HEK293 (cell line): ENCODE results near the gene GJA3.

Experiments used
- CTCF ChIA-PET: fragments of 350-600 bp; formaldehyde crosslinking; extraction: SDS; loops from one replicate; lab custom pipeline; 2021; ENCODE audit warnings: antibody characterized with exemption; lab: Yijun Ruan, JAX
- POLR2A ChIA-PET: fragments of 300-600 bp; formaldehyde crosslinking; extraction: SDS; loops from one replicate; lab custom pipeline; 2020; ENCODE audit warnings: antibody characterized with exemption, inconsistent platforms; lab: Yijun Ruan, JAX
- H3K27ac ChIP-seq: fragments of 200-500 bp; sonication (Bioruptor generic); 2 replicates; pipeline ENCODE4 v1.5.1; 2014; ENCODE audit warnings: low read depth, low read length, control low read depth, inconsistent platforms; ENCODE audit errors: extremely low read depth
- H3K36me3 ChIP-seq, 2 experiments: fragments of 200-500 bp in 1 of 2; sonication (Bioruptor generic) in 1 of 2; 1 replicate in 1 of 2; 2 replicates in 1 of 2; pipeline ENCODE4 v1.5.1; 2014 to 2017; ENCODE audit warnings: inconsistent platforms in 2 of 2, low read length in 2 of 2; ENCODE audit not compliant: control insufficient read depth in 2 of 2, insufficient read depth in 1 of 2
- H3K4me1 ChIP-seq: fragments of 200-500 bp; sonication (Bioruptor generic); 2 replicates; pipeline ENCODE4 v1.5.1; 2014; ENCODE audit warnings: mild to moderate bottlenecking, low read length, inconsistent platforms; ENCODE audit not compliant: control insufficient read depth, insufficient read depth
- H3K4me3 ChIP-seq: 2 replicates; pipeline ENCODE4 v1.5.1; 2011; ENCODE audit warnings: low read depth, mild to moderate bottlenecking, control low read depth, low read length, moderate library complexity
- H3K9me3 ChIP-seq: fragments of 200-500 bp; sonication (Bioruptor generic); 2 replicates; pipeline ENCODE4 v1.5.1; 2014; ENCODE audit warnings: low read depth, low read length, inconsistent platforms; ENCODE audit not compliant: control insufficient read depth, insufficient read depth
- BCL11B ChIP-seq: fragments of 450-650 bp; formaldehyde crosslinking; IDR thresholded peaks from 2 replicates; pipeline ENCODE4 v1.5.1; 2016; ENCODE audit warnings: low read depth, missing biosample characterization, missing genetic modification characterization
- EGR2 ChIP-seq: fragments of 450-650 bp; formaldehyde crosslinking; IDR thresholded peaks from 2 replicates; pipeline ENCODE4 v1.5.1; 2016; ENCODE audit warnings: low read depth, missing biosample characterization, missing genetic modification characterization
- OVOL3 ChIP-seq: fragments of 450-650 bp; formaldehyde crosslinking; IDR thresholded peaks from 2 replicates; pipeline ENCODE4 v1.5.1; 2016; ENCODE audit warnings: missing biosample characterization, missing genetic modification characterization
- REPIN1 ChIP-seq: fragments of 450-650 bp; formaldehyde crosslinking; IDR thresholded peaks from 2 replicates; pipeline ENCODE4 v1.5.1; 2017; ENCODE audit warnings: missing biosample characterization, missing genetic modification characterization, low read depth
- SP7 ChIP-seq: fragments of 450-650 bp; formaldehyde crosslinking; IDR thresholded peaks from 2 replicates; pipeline ENCODE4 v1.5.1; 2016; ENCODE audit warnings: missing biosample characterization, missing genetic modification characterization
- ZBTB48 ChIP-seq: fragments of 450-650 bp; formaldehyde crosslinking; IDR thresholded peaks from 2 replicates; pipeline ENCODE4 v1.5.1; 2016; ENCODE audit warnings: missing biosample characterization, missing genetic modification characterization
- ZFP3 ChIP-seq: fragments of 450-650 bp; formaldehyde crosslinking; IDR thresholded peaks from 2 replicates; pipeline ENCODE4 v1.5.1; 2016; ENCODE audit warnings: low read depth, missing biosample characterization, missing genetic modification characterization
- ZNF132 ChIP-seq: fragments of 450-650 bp; formaldehyde crosslinking; IDR thresholded peaks from 2 replicates; pipeline ENCODE4 v1.5.1; 2017; ENCODE audit warnings: missing biosample characterization, missing genetic modification characterization, borderline replicate concordance
- ZNF24 ChIP-seq: fragments of 450-650 bp; formaldehyde crosslinking; IDR thresholded peaks from 2 replicates; pipeline ENCODE4 v1.5.1; 2016; ENCODE audit warnings: missing biosample characterization, missing genetic modification characterization
- ZNF248 ChIP-seq: fragments of 450-650 bp; formaldehyde crosslinking; IDR thresholded peaks from 2 replicates; pipeline ENCODE4 v1.5.1; 2017; ENCODE audit warnings: missing biosample characterization, missing genetic modification characterization
- ZNF335 ChIP-seq: fragments of 450-650 bp; formaldehyde crosslinking; conservative IDR thresholded peaks from 2 replicates; pipeline ENCODE4 v1.5.1; 2016; ENCODE audit warnings: missing biosample characterization, missing genetic modification characterization
- ZNF48 ChIP-seq: fragments of 450-650 bp; formaldehyde crosslinking; IDR thresholded peaks from 2 replicates; pipeline ENCODE4 v1.5.1; 2016; ENCODE audit warnings: missing biosample characterization, missing genetic modification characterization
- ZNF530 ChIP-seq: fragments of 450-650 bp; formaldehyde crosslinking; IDR thresholded peaks from 2 replicates; pipeline ENCODE4 v1.5.1; 2016; ENCODE audit warnings: low read depth, missing biosample characterization, missing genetic modification characterization
- ZNF548 ChIP-seq: fragments of 450-650 bp; formaldehyde crosslinking; IDR thresholded peaks from 2 replicates; pipeline ENCODE4 v1.5.1; 2016; ENCODE audit warnings: missing biosample characterization, missing genetic modification characterization
- ZNF747 ChIP-seq: fragments of 450-650 bp; formaldehyde crosslinking; IDR thresholded peaks from 2 replicates; pipeline ENCODE4 v1.5.1; 2016; ENCODE audit warnings: missing biosample characterization, missing genetic modification characterization
- ZNF777 ChIP-seq: fragments of 450-650 bp; formaldehyde crosslinking; IDR thresholded peaks from 2 replicates; pipeline ENCODE4 v1.5.1; 2017; ENCODE audit warnings: missing biosample characterization, missing genetic modification characterization, borderline replicate concordance
- TF ChIP-seq, protein P1 (sequence below): fragments of 450-650 bp; formaldehyde crosslinking; IDR thresholded peaks from 2 replicates; pipeline ENCODE4 v1.5.1; 2016; ENCODE audit warnings: missing biosample characterization, missing genetic modification characterization
- TF ChIP-seq, protein P2 (sequence below): fragments of 450-650 bp; formaldehyde crosslinking; IDR thresholded peaks from 2 replicates; pipeline ENCODE4; 2016; ENCODE audit warnings: missing biosample characterization, missing genetic modification characterization
- TF ChIP-seq, protein P3 (sequence below): fragments of 450-650 bp; IDR thresholded peaks from 2 replicates; pipeline ENCODE4 v1.5.1; 2018; ENCODE audit warnings: missing biosample characterization, mild to moderate bottlenecking, missing genetic modification characterization
- TF ChIP-seq, protein P4 (sequence below): fragments of 450-650 bp; formaldehyde crosslinking; IDR thresholded peaks from 2 replicates; pipeline ENCODE4 v1.5.1; 2016; ENCODE audit warnings: missing biosample characterization, missing genetic modification characterization
- TF ChIP-seq, protein P5 (sequence below): fragments of 450-650 bp; formaldehyde crosslinking; IDR thresholded peaks from 2 replicates; pipeline ENCODE4 v1.5.1; 2016; ENCODE audit warnings: missing biosample characterization, missing genetic modification characterization
- TF ChIP-seq, protein P6 (sequence below): fragments of 450-650 bp; formaldehyde crosslinking; IDR thresholded peaks from 2 replicates; pipeline ENCODE4 v1.5.1; 2016; ENCODE audit warnings: missing biosample characterization, missing genetic modification characterization

The GJA3 gene

DNA sequence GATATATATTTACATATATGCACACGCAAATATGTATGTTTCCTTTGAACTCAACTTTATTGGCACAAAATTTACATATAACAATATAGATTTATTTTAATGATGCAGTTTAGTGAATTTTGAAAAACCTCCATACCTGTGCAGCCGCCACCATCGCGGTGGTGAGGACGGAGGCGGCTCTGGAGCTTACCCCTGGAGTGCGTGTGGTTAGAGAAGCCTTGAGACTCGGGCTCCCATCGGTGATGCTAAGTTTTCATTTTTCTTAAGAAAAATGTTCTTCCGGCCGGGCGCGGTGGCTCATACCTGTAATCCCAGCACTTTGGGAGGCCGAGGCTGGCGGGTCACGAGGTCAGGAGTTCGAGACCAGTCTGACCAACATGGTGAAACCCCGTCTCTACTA, 31.8 kb downstream of the GJA3 start:
- Histone ChIP-seq H3K4me1 (no peaks in the 10 kb centered on the region; the same call in 1 of the 2 replicates), H3K9me3 (no peaks in the 10 kb centered on the region), H3K4me3 (no peak overlapping the region), H3K36me3 (no peaks in the 10 kb centered on the region), H3K27ac (no peak overlapping the region)
- POLR2A ChIA-PET, result interaction anchor here (1.3 kb wide), 1 partner anchor 31 kb away, joined by 3 read pairs; the partner anchor contains the start of gene GJA3
- TF ChIP-seq, protein P1, sequence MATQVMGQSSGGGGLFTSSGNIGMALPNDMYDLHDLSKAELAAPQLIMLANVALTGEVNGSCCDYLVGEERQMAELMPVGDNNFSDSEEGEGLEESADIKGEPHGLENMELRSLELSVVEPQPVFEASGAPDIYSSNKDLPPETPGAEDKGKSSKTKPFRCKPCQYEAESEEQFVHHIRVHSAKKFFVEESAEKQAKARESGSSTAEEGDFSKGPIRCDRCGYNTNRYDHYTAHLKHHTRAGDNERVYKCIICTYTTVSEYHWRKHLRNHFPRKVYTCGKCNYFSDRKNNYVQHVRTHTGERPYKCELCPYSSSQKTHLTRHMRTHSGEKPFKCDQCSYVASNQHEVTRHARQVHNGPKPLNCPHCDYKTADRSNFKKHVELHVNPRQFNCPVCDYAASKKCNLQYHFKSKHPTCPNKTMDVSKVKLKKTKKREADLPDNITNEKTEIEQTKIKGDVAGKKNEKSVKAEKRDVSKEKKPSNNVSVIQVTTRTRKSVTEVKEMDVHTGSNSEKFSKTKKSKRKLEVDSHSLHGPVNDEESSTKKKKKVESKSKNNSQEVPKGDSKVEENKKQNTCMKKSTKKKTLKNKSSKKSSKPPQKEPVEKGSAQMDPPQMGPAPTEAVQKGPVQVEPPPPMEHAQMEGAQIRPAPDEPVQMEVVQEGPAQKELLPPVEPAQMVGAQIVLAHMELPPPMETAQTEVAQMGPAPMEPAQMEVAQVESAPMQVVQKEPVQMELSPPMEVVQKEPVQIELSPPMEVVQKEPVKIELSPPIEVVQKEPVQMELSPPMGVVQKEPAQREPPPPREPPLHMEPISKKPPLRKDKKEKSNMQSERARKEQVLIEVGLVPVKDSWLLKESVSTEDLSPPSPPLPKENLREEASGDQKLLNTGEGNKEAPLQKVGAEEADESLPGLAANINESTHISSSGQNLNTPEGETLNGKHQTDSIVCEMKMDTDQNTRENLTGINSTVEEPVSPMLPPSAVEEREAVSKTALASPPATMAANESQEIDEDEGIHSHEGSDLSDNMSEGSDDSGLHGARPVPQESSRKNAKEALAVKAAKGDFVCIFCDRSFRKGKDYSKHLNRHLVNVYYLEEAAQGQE (tag by site-specific recombination), result no peak
- no peak for TF ChIP-seq ZNF747
- TF ChIP-seq, protein P2, sequence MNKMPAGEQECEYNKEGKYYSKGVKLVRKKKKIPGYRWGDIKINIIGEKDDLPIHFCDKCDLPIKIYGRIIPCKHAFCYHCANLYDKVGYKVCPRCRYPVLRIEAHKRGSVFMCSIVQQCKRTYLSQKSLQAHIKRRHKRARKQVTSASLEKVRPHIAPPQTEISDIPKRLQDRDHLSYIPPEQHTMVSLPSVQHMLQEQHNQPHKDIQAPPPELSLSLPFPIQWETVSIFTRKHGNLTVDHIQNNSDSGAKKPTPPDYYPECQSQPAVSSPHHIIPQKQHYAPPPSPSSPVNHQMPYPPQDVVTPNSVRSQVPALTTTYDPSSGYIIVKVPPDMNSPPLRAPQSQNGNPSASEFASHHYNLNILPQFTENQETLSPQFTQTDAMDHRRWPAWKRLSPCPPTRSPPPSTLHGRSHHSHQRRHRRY (tag by site-specific recombination), result no peak
- TF ChIP-seq ZNF335 (tag by site-specific recombination), result no peak
- CTCF ChIA-PET, result interaction anchor here (0.7 to 1.0 kb wide), 4 partner anchors 15 to 502 kb away, joined by 3 to 4 read pairs (median 3); no protein-coding TSS in a partner anchor

DNA sequence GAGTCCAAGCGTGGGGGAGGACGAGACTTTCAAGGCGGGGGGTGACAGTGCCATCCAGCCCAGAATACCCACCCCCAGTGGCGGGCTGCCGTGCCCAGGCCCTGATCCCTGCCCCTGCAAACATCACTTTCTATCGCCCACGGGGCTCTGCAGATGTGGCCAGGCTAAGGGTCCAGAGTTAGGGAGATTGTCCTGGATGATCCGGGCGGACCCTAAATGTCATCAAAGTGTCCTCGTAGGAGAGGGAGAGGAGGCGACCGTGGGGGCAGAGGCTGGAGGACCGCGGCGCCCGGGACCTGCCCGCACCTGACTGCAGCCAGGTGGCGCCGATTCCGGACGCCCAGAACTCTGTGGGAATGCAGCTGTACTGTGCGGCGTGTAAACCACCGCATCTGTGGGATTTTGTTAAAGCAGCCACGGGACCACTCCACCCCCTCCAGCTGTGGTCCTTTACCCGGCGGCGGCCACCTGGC, 32.4 kb downstream of the GJA3 start:
- no peaks in the 10 kb centered on the region for H3K9me3 ChIP-seq
- H3K4me3 ChIP-seq, result peak overlapping the region; percentile 18
- ChIA-PET POLR2A (interaction anchor here (1.3 to 1.7 kb wide), 3 partner anchors 10 to 265 kb away, joined by 3 to 10 read pairs (median 3); partner anchors contain the start of genes GJA3 and ZMYM5), CTCF (interaction anchor here (0.7 to 1.6 kb wide), 7 partner anchors 16 to 503 kb away, joined by 3 to 6 read pairs (median 3); no protein-coding TSS in a partner anchor)
- no peaks in the 10 kb centered on the region for H3K36me3 ChIP-seq
- H3K4me1 ChIP-seq, result no peaks in the 10 kb centered on the region; the same call in 1 of the 2 replicates
- H3K27ac ChIP-seq, result peak overlapping the region; percentile 89; the same call in 1 of the 2 replicates
- TF ChIP-seq ZNF335 (tag by site-specific recombination), result peak; percentile 53
- TF ChIP-seq ZNF548, result no peak
- TF ChIP-seq ZNF24 (tag by site-specific recombination), result no peak
- TF ChIP-seq ZNF777, result peak; percentile 80; the same call in 1 of the 2 replicates
- TF ChIP-seq, protein P3, sequence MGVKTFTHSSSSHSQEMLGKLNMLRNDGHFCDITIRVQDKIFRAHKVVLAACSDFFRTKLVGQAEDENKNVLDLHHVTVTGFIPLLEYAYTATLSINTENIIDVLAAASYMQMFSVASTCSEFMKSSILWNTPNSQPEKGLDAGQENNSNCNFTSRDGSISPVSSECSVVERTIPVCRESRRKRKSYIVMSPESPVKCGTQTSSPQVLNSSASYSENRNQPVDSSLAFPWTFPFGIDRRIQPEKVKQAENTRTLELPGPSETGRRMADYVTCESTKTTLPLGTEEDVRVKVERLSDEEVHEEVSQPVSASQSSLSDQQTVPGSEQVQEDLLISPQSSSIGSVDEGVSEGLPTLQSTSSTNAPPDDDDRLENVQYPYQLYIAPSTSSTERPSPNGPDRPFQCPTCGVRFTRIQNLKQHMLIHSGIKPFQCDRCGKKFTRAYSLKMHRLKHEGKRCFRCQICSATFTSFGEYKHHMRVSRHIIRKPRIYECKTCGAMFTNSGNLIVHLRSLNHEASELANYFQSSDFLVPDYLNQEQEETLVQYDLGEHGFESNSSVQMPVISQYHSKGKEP, result no peak
- peak; percentile 49 for TF ChIP-seq EGR2
- TF ChIP-seq, protein P4, sequence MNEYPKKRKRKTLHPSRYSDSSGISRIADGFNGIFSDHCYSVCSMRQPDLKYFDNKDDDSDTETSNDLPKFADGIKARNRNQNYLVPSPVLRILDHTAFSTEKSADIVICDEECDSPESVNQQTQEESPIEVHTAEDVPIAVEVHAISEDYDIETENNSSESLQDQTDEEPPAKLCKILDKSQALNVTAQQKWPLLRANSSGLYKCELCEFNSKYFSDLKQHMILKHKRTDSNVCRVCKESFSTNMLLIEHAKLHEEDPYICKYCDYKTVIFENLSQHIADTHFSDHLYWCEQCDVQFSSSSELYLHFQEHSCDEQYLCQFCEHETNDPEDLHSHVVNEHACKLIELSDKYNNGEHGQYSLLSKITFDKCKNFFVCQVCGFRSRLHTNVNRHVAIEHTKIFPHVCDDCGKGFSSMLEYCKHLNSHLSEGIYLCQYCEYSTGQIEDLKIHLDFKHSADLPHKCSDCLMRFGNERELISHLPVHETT, result no peak
- TF ChIP-seq ZFP3 (tag by site-specific recombination), result no peak
- TF ChIP-seq ZBTB48 (tag by site-specific recombination), result peak; percentile 77
- TF ChIP-seq, protein P5, sequence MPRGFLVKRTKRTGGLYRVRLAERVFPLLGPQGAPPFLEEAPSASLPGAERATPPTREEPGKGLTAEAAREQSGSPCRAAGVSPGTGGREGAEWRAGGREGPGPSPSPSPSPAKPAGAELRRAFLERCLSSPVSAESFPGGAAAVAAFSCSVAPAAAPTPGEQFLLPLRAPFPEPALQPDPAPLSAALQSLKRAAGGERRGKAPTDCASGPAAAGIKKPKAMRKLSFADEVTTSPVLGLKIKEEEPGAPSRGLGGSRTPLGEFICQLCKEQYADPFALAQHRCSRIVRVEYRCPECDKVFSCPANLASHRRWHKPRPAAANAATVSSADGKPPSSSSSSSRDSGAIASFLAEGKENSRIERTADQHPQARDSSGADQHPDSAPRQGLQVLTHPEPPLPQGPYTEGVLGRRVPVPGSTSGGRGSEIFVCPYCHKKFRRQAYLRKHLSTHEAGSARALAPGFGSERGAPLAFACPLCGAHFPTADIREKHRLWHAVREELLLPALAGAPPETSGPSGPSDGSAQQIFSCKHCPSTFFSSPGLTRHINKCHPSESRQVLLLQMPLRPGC, result 0 out of 2 replicates have a peak, but pooled peaks have one; percentile 33
- 0 out of 2 replicates have a peak, but pooled peaks have one; percentile 9 for TF ChIP-seq SP7
- TF ChIP-seq ZNF132 (tag by site-specific recombination), result no peak
- TF ChIP-seq, protein P6, sequence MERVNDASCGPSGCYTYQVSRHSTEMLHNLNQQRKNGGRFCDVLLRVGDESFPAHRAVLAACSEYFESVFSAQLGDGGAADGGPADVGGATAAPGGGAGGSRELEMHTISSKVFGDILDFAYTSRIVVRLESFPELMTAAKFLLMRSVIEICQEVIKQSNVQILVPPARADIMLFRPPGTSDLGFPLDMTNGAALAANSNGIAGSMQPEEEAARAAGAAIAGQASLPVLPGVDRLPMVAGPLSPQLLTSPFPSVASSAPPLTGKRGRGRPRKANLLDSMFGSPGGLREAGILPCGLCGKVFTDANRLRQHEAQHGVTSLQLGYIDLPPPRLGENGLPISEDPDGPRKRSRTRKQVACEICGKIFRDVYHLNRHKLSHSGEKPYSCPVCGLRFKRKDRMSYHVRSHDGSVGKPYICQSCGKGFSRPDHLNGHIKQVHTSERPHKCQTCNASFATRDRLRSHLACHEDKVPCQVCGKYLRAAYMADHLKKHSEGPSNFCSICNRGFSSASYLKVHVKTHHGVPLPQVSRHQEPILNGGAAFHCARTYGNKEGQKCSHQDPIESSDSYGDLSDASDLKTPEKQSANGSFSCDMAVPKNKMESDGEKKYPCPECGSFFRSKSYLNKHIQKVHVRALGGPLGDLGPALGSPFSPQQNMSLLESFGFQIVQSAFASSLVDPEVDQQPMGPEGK, result peak; percentile 26; the same call in 1 of the 2 replicates
- TF ChIP-seq OVOL3 (tag by site-specific recombination), result no peak
- no peak for TF ChIP-seq ZNF248 (tag by site-specific recombination)
- no peak for TF ChIP-seq ZNF530
- TF ChIP-seq ZNF48 (tag by site-specific recombination), result no peak
- peak; percentile 32; the same call in 1 of the 2 replicates for TF ChIP-seq BCL11B
- TF ChIP-seq REPIN1 (tag by site-specific recombination), result no peak
